Lower lobe of right lung (tissue), 2 donors: ENCODE data around the gene SORT1. TPM values are rescaled to one million over a fixed set of nuclear protein-coding genes. Genes with fewer than 3 reads are reported as not detected.

Experiments used
- ATAC-seq, 2 donors: fragments of 200-7000 bp; cut with Tn5 transposase; one replicate each; pipeline ENCODE4 v1.9.1; 2020 to 2022; ENCODE audit warnings: mild to moderate bottlenecking in 2 of 2, moderate library complexity in 2 of 2
- DNase-seq: peaks from one replicate; pipeline ENCODE4 v3.0.0-alpha.2; 2020
- H3K27ac ChIP-seq: fragments of 200-600 bp; one replicate; pipeline ENCODE4 v1.8.0; 2022
- H3K27me3 ChIP-seq: fragments of 200-600 bp; one replicate; pipeline ENCODE4 v1.8.0; 2022; ENCODE audit warnings: low read depth
- H3K36me3 ChIP-seq: fragments of 200-600 bp; one replicate; pipeline ENCODE4 v1.8.0; 2022; ENCODE audit warnings: mild to moderate bottlenecking
- H3K4me1 ChIP-seq: fragments of 200-600 bp; one replicate; pipeline ENCODE4 v1.8.0; 2022
- H3K4me3 ChIP-seq: fragments of 200-600 bp; one replicate; pipeline ENCODE4 v1.8.0; 2022; ENCODE audit warnings: mild to moderate bottlenecking
- H3K9me3 ChIP-seq: fragments of 200-600 bp; one replicate; pipeline ENCODE4 v1.8.0; 2022
- CTCF ChIP-seq: fragments of 200-600 bp; IDR thresholded peaks from one replicate; pipeline ENCODE4 v1.8.0; 2022; ENCODE audit warnings: antibody characterized with exemption, mild to moderate bottlenecking
- intact Hi-C: fragments of 100-400 bp; cut with DNase I; formaldehyde crosslinking; loops from one replicate; pipeline ENCODE4 v1.11.0; 2022
- total RNA-seq: library from RNA; stranded (reverse); fragmentation: NEBNext Ultra II Directional; extraction: Animal tissue kit (Norgen Biotek cat#: 25700); gene quantifications from one replicate; pipeline ENCODE4 v1.2.1, GENCODE V29; 2021
- donor health status: DM: no; HTN: yes; CAD: no; lungs with severe emphysema.

Gene SORT1
- total RNA-seq, 1 donor from 2014 or later = 178 TPM

- Histone ChIP-seq H3K4me3 (no peak overlapping the region), H3K36me3 (peaks cover 94% of the 10 kb centered on the region), H3K4me1 (peaks cover 15% of the 10 kb centered on the region), H3K27ac (no peak overlapping the region), H3K9me3 (no peaks in the 10 kb centered on the region), H3K27me3 (no peaks in the 10 kb centered on the region)
- ATAC-seq = no peak
- intact Hi-C loops = no loop called here
- DNase-seq = no peak
- no peak for TF ChIP-seq CTCF
These were observed 59.1 kb downstream of the SORT1 start for GRCh38 chr1:109338608-109339007.

GRCh38 chr1:109338091-109338490 is 59.6 kb downstream of the SORT1 start:
- Histone ChIP-seq H3K27ac (no peak overlapping the region), H3K4me1 (peaks cover 12% of the 10 kb centered on the region), H3K27me3 (no peaks in the 10 kb centered on the region), H3K9me3 (no peaks in the 10 kb centered on the region), H3K36me3 (peaks cover 95% of the 10 kb centered on the region), H3K4me3 (no peak overlapping the region)
- ATAC-seq (no peak), DNase-seq (no peak)
- intact Hi-C loops = no loop called here
- TF ChIP-seq CTCF = no peak

GRCh38 chr1:109335091-109335490 is 62.6 kb downstream of the SORT1 start:
- no peak for TF ChIP-seq CTCF
- Histone ChIP-seq H3K27me3 (no peaks in the 10 kb centered on the region), H3K4me3 (no peak overlapping the region), H3K4me1 (no peaks in the 10 kb centered on the region), H3K36me3 (peaks cover 90% of the 10 kb centered on the region), H3K9me3 (peaks cover 23% of the 10 kb centered on the region), H3K27ac (no peak overlapping the region)
- ATAC-seq = no peak
- no peak for DNase-seq
- intact Hi-C loops = no loop called here

GRCh38 chr1:109331113-109331512 is 66.6 kb downstream of the SORT1 start:
- intact Hi-C loops = no loop called here
- ATAC-seq (no peak), DNase-seq (no peak)
- H3K9me3 ChIP-seq = peaks cover 23% of the 10 kb centered on the region
- H3K4me3 ChIP-seq = no peak overlapping the region
- H3K4me1 ChIP-seq = no peaks in the 10 kb centered on the region
- peaks cover 89% of the 10 kb centered on the region for H3K36me3 ChIP-seq
- H3K27me3 ChIP-seq = no peaks in the 10 kb centered on the region
- H3K27ac ChIP-seq = no peak overlapping the region
- TF ChIP-seq CTCF = no peak

GRCh38 chr1:109327285-109327684 is 70.4 kb downstream of the SORT1 start:
- Histone ChIP-seq H3K36me3 (peaks cover 90% of the 10 kb centered on the region), H3K9me3 (peaks cover 17% of the 10 kb centered on the region), H3K27ac (no peak overlapping the region), H3K4me3 (no peak overlapping the region), H3K27me3 (no peaks in the 10 kb centered on the region), H3K4me1 (no peaks in the 10 kb centered on the region)
- ATAC-seq (no peak), DNase-seq (no peak)
- intact Hi-C loops = no loop called here
- no peak for TF ChIP-seq CTCF

- Histone ChIP-seq H3K36me3 (peaks cover 97% of the 10 kb centered on the region), H3K4me3 (no peak overlapping the region), H3K9me3 (no peaks in the 10 kb centered on the region), H3K4me1 (no peaks in the 10 kb centered on the region), H3K27me3 (no peaks in the 10 kb centered on the region), H3K27ac (no peak overlapping the region)
- intact Hi-C loops = no loop called here
- ATAC-seq (no peak), DNase-seq (no peak)
- no peak for TF ChIP-seq CTCF
These were observed 74.7 kb downstream of the SORT1 start for GRCh38 chr1:109322974-109323373.
